IgD-negative memory B cell (primary cell): ENCODE measurements around the gene MED31. TPM values are rescaled to one million over a fixed set of nuclear protein-coding genes. Genes with fewer than 3 reads are reported as not detected.

Experiments used
- H3K27ac Mint-ChIP-seq, 3 donors: one replicate each; pipeline ENCODE4 v1.8.0; 2020 to 2022; ENCODE audit warnings: mild to moderate bottlenecking in 3 of 3, mixed read lengths in 3 of 3, moderate library complexity in 1 of 3
- H3K27me3 Mint-ChIP-seq: one replicate; pipeline ENCODE4 v1.8.0; 2021; ENCODE audit warnings: mixed read lengths
- H3K36me3 Mint-ChIP-seq: one replicate; pipeline ENCODE4 v1.8.0; 2020; ENCODE audit warnings: mild to moderate bottlenecking, mixed read lengths
- H3K4me1 Mint-ChIP-seq, 3 donors: one replicate each; pipeline ENCODE4 v1.8.0; 2020 to 2022; ENCODE audit warnings: mixed read lengths in 3 of 3, mild to moderate bottlenecking in 1 of 3
- H3K4me3 Mint-ChIP-seq, 4 donors: one replicate each; pipeline ENCODE4 v1.8.0; 2020 to 2022; ENCODE audit warnings: mild to moderate bottlenecking in 4 of 4, mixed read lengths in 4 of 4, moderate library complexity in 3 of 4
- H3K9me3 Mint-ChIP-seq, 3 donors: one replicate each; pipeline ENCODE4 v1.8.0; 2020 to 2021; ENCODE audit warnings: mixed read lengths in 3 of 3, mild to moderate bottlenecking in 1 of 3
- polyA plus RNA-seq: library from polyadenylated mRNA; unstranded; fragments of 300-500 nt; fragmentation: Illumina TruSeq; gene quantifications from one replicate; pipeline ENCODE4 v1.2.3, GENCODE V29; 2021

Gene MED31
- polyA plus RNA-seq, 1 donor from 2014 or later = 33.3 TPM

- Mint-ChIP-seq H3K4me1 (peaks cover 0 to 1% (median 0%) of the 10 kb centered on the region in 3 donors), H3K4me3 (no peak overlapping the region), H3K27ac (no peak overlapping the region), H3K36me3 (peaks cover 6% of the 10 kb centered on the region), H3K27me3 (peaks cover 6% of the 10 kb centered on the region), H3K9me3 (no peaks in the 10 kb centered on the region)
Observed at GRCh38 chr17:6683730-6684459, 32.5 kb upstream of the MED31 start.

GRCh38 chr17:6683081-6683684 is 31.8 kb upstream of the MED31 start:
- no peak overlapping the region for H3K27ac Mint-ChIP-seq
- no peaks in the 10 kb centered on the region for H3K9me3 Mint-ChIP-seq
- no peak overlapping the region for H3K4me3 Mint-ChIP-seq
- H3K27me3 Mint-ChIP-seq = peaks cover 10% of the 10 kb centered on the region
- H3K36me3 Mint-ChIP-seq = peaks cover 6% of the 10 kb centered on the region
- peaks cover 0 to 1% (median 0%) of the 10 kb centered on the region in 3 donors for H3K4me1 Mint-ChIP-seq

- no peaks in the 10 kb centered on the region for H3K9me3 Mint-ChIP-seq
- peaks cover 10% of the 10 kb centered on the region for H3K27me3 Mint-ChIP-seq
- peaks cover 0 to 2% (median 0%) of the 10 kb centered on the region in 3 donors for H3K4me1 Mint-ChIP-seq
- peaks cover 6% of the 10 kb centered on the region for H3K36me3 Mint-ChIP-seq
- no peak overlapping the region for H3K4me3 Mint-ChIP-seq
- no peak overlapping the region for H3K27ac Mint-ChIP-seq
Observed at GRCh38 chr17:6682339-6682738, 30.9 kb upstream of the MED31 start.

DNA sequence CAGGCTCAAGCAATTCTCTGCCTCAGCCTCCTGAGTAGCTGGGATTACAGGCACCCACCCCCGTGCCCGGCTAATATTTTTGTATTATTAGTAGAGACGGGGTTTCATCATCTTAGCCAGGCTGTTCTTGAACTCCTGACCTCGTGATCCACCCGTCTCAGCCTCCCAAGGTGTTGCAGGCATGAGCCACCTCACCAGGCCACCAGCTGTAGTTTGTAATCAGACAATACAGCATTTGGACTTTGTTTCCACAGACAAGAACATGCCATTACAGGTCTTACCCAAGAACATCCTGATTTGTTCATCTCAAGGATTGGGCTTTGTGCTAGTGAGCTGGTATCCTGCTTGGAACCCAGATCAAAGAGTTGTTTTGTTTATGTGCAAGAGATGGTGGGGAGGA is 30.3 kb upstream of the MED31 start:
- no peak overlapping the region for H3K27ac Mint-ChIP-seq
- H3K9me3 Mint-ChIP-seq = no peaks in the 10 kb centered on the region
- H3K4me3 Mint-ChIP-seq = no peak overlapping the region
- H3K27me3 Mint-ChIP-seq = peaks cover 8% of the 10 kb centered on the region
- peaks cover 0 to 1% (median 0%) of the 10 kb centered on the region in 3 donors for H3K4me1 Mint-ChIP-seq
- H3K36me3 Mint-ChIP-seq = peaks cover 5% of the 10 kb centered on the region

GRCh38 chr17:6681176-6681575 is 29.8 kb upstream of the MED31 start:
- no peak overlapping the region for H3K4me3 Mint-ChIP-seq
- H3K27me3 Mint-ChIP-seq = peaks cover 8% of the 10 kb centered on the region
- no peaks in the 10 kb centered on the region for H3K9me3 Mint-ChIP-seq
- peaks cover 5% of the 10 kb centered on the region for H3K36me3 Mint-ChIP-seq
- H3K4me1 Mint-ChIP-seq = peaks cover 0 to 1% (median 0%) of the 10 kb centered on the region in 3 donors
- no peak overlapping the region for H3K27ac Mint-ChIP-seq

DNA sequence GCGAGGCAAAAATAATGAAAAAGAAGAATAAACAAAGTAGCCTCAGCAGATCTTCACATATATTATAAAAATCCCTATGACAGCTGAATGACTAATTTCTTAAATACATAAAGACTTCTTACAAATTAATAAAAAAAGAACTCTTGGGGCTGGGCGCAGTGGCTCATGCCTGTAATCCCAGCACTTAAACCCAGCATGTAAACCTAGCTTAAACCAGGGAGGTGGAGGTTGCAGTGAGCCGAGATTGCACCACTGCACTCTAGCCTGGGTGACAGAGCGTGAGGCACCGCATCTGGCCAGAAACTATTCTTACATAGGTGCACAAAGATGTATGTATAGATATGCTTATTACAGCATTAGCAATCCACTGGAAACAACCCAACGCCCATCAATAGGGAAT is 27.8 kb upstream of the MED31 start:
- Mint-ChIP-seq H3K27me3 (peaks cover 6% of the 10 kb centered on the region), H3K4me3 (no peak overlapping the region), H3K36me3 (peaks cover 2% of the 10 kb centered on the region), H3K4me1 (peaks cover 0 to 1% (median 1%) of the 10 kb centered on the region in 3 donors), H3K27ac (no peak overlapping the region), H3K9me3 (no peaks in the 10 kb centered on the region)

DNA sequence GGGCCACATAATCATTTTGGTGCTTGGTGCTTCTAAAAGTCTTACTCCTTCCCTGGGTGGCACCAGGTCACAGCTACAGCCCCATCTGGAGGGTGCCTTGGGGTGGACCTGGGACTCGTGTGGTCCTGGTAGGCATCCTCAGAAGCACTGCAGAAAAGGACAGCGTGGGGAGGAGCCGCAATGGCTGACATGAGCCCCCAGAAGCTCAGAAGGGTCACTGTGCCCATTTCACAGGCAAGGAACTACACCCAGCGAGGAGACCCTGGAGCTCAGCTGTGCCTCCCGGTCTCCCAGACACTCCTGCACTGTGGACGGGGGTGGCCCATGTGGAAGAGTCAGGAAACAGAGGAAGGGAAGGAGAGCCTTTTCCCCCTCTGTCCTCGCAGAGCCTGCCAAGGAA is 26.5 kb upstream of the MED31 start:
- Mint-ChIP-seq H3K36me3 (no peaks in the 10 kb centered on the region), H3K27ac (no peak overlapping the region), H3K27me3 (peaks cover 5% of the 10 kb centered on the region), H3K9me3 (no peaks in the 10 kb centered on the region), H3K4me1 (peaks cover 0 to 1% (median 1%) of the 10 kb centered on the region in 3 donors), H3K4me3 (peak overlapping the region in 1 of 4 donors; percentile 12)

- Mint-ChIP-seq H3K4me1 (peaks cover 0 to 1% (median 1%) of the 10 kb centered on the region in 3 donors), H3K4me3 (no peak overlapping the region), H3K9me3 (no peaks in the 10 kb centered on the region), H3K27me3 (peaks cover 5% of the 10 kb centered on the region), H3K27ac (no peak overlapping the region), H3K36me3 (no peaks in the 10 kb centered on the region)
Observed at GRCh38 chr17:6677158-6677831, 25.9 kb upstream of the MED31 start.

GRCh38 chr17:6676802-6677157 is 25.4 kb upstream of the MED31 start:
- Mint-ChIP-seq H3K4me1 (peaks cover 0 to 1% (median 1%) of the 10 kb centered on the region in 3 donors), H3K9me3 (no peaks in the 10 kb centered on the region), H3K4me3 (no peak overlapping the region), H3K27ac (no peak overlapping the region), H3K36me3 (no peaks in the 10 kb centered on the region), H3K27me3 (peaks cover 5% of the 10 kb centered on the region)

DNA sequence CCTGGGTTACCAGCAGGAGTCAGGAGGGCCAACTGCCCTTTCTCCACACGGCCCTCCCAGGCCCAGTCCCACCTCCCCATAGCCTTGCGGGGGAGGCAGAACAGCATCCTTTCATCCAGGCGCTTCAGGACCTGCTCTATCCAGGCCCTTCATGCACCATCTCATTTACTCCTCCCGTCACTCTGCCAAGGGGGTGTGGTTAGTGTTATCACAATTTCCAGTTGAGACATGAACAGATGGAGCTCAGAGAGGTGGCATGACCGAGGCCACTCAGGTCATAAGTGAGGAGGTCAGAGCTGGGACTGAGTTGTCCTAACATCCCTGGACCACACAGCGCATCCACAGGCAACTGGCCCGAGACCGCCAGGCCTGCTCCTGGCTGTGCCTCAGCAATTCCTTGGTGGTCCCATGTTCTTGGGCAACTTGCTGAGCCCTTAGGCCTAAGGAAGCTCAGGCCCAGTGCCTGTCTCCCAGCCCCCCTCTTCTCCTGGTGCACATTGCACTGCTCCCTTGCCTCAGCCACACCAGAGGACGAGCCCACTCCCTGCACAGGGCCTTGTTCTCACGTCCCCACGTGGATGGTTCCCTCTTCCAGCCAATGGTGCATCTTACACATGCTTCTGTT is 23.9 kb upstream of the MED31 start:
- no peak overlapping the region for H3K4me3 Mint-ChIP-seq
- H3K27me3 Mint-ChIP-seq = peaks cover 5% of the 10 kb centered on the region
- H3K36me3 Mint-ChIP-seq = peaks cover 2% of the 10 kb centered on the region
- no peaks in the 10 kb centered on the region for H3K9me3 Mint-ChIP-seq
- no peak overlapping the region for H3K27ac Mint-ChIP-seq
- peaks cover 0 to 1% (median 1%) of the 10 kb centered on the region in 3 donors for H3K4me1 Mint-ChIP-seq

DNA sequence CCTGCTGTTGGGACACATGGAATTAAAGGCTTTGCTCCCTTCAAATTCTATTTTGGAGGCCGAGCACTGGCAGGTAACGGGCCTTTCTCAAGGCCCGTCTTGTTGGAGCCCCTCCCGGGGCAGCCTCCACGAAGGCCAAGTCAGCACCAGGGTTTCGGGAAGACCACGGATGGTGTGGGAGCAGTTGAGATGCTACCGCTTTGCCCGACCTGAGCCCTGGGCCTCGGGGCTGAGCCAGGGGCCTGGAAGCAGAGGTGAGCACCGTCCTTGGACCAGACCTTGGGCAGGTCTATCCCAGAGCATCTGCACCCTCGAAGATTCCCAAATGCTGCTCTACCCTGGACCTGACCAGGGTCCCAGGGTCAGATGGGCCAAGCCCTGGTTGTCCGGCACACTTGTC is 23.2 kb upstream of the MED31 start:
- no peak overlapping the region for H3K4me3 Mint-ChIP-seq
- H3K4me1 Mint-ChIP-seq = peaks cover 0 to 1% (median 1%) of the 10 kb centered on the region in 3 donors
- peaks cover 5% of the 10 kb centered on the region for H3K27me3 Mint-ChIP-seq
- no peaks in the 10 kb centered on the region for H3K9me3 Mint-ChIP-seq
- H3K27ac Mint-ChIP-seq = no peak overlapping the region
- peaks cover 2% of the 10 kb centered on the region for H3K36me3 Mint-ChIP-seq

GRCh38 chr17:6671431-6671830 is 20.0 kb upstream of the MED31 start:
- peaks cover 7% of the 10 kb centered on the region for H3K36me3 Mint-ChIP-seq
- H3K4me1 Mint-ChIP-seq = peaks cover 0 to 4% (median 4%) of the 10 kb centered on the region in 3 donors
- no peaks in the 10 kb centered on the region for H3K27me3 Mint-ChIP-seq
- H3K9me3 Mint-ChIP-seq = no peaks in the 10 kb centered on the region
- no peak overlapping the region for H3K27ac Mint-ChIP-seq
- no peak overlapping the region for H3K4me3 Mint-ChIP-seq

DNA sequence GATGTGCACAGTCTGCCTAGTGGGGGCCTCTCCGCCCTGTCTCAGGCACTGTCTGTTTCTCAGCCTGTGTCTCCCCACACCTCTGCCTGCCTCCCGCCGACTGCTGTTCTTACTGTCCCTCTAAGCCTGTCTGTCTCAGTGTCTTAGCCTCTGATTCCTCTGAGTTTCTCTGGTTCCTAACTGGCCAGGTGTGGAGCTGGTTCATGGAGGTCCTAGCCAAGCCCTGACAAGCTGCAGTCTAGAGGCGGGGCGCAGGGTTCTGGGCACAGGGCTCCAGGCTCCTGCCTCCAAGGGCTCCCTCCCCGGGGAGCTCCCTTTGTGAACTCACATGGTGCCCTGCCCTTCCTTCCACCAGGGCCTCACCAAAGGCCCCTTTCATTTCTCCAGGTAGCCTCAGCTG is 19.6 kb upstream of the MED31 start:
- Mint-ChIP-seq H3K36me3 (peaks cover 7% of the 10 kb centered on the region), H3K4me1 (peaks cover 2 to 5% (median 5%) of the 10 kb centered on the region in 3 donors), H3K27ac (no peak overlapping the region), H3K4me3 (no peak overlapping the region), H3K9me3 (no peaks in the 10 kb centered on the region), H3K27me3 (no peaks in the 10 kb centered on the region)

DNA sequence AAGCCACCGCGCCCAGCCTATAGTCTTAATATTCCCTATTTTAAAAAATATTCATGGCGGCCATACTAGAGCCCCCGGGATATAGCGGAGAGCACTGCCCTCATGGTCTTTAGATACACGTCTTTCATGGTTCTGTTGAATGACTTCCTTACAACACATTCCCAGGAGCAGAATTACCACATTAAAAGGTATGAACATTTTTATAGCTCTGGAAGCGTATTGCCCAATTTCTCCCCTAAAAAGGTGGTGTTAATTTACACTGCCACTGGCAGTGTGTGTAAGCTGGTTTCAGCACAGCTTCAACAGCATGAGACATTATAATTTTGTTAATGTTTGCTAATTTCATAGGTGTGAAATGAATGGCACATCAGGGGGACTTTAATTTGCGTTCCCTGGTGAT is 19.2 kb upstream of the MED31 start:
- no peaks in the 10 kb centered on the region for H3K9me3 Mint-ChIP-seq
- no peaks in the 10 kb centered on the region for H3K27me3 Mint-ChIP-seq
- no peak overlapping the region for H3K4me3 Mint-ChIP-seq
- H3K4me1 Mint-ChIP-seq = peaks cover 5 to 7% (median 5%) of the 10 kb centered on the region in 3 donors
- H3K36me3 Mint-ChIP-seq = peaks cover 7% of the 10 kb centered on the region
- peak overlapping the region in 1 of 3 donors; percentile 39 for H3K27ac Mint-ChIP-seq
